GM18511 (cell line): ENCODE data around the gene C6orf120.

Source experiments
- ATAC-seq: cut with Tn5 transposase; IDR thresholded peaks from one replicate; pipeline ENCODE4 v1.9.1; 2021; ENCODE audit warnings: mild to moderate bottlenecking, moderate library complexity; ENCODE audit not compliant: unreplicated experiment

The C6orf120 gene

GRCh38 chr6:169724494-169725124, 22.7 kb downstream of the C6orf120 start, which contains the start of gene PHF10:
TSS of gene PHF10 (minus strand) at chr6:169724500. CDS start at chr6:169723931, 569 bp downstream.
- peak; percentile 54 for ATAC-seq

DNA sequence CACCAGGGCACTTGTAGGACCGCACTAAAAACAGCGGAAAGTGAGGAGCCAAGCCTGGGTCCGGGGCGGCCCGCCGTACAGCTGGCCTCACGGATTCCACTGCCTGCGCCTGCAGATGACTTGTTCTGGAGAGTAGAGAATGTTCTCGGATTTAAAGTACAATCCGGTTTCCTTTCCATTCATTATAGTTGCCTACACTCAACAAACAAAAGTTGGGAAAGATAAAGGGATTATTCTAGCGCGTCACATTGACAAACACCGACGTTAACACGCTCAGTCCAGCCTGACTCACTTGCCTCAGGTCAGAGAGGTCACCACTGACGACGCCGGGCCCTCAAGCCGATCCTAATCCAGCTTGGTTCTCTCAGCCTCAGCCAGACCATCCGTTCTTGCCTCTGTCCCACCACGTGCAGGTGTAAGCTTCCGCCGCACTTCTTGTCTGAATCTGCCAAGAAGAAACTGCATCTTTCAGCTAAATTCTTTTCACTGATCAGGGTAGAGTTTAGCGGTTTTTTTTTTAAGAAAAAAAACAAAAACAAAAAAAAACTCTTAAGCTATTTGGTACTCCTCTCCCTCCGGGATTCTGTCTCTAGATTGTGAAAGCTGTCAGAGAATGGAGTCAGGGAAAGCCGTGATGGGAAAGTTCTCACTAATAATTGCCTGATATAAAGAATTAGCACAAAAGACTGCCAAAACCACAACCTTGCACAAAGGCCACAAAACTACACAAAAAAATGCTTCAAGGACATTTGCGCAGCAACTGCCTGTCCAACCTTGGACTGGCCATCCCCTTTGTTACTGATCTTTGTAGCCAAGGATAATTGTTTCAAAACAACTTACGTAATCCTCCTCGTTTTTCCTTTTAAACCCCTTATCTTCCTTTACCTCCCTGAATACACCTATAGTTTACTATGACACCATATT, 23.5 kb downstream of the C6orf120 start:
- peak; percentile 17 for ATAC-seq

- no peak for ATAC-seq
Observed at GRCh38 chr6:169726049-169726400, 24.1 kb downstream of the C6orf120 start.

GRCh38 chr6:169726963-169727362, 25.0 kb downstream of the C6orf120 start:
- no peak for ATAC-seq

DNA sequence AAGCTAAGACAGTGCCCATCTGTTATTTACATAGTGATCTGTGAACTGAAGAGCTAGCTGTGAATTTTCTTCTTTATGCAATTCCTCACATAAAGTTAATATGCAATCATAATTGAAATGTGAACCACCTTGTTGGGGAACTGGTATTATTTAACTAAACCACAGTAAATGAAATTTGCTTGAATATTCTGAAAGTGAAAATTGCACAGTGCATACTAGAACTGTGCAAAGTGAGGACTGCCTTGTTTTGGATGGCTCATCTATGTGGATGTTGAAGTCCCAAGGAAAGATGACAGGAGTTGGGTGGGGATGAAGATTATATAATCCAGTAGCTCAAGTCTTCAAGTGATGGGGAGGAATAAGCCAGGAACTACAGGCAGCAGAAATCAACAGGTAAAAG, 28.0 kb downstream of the C6orf120 start:
- ATAC-seq = no peak

- no peak for ATAC-seq
Observed at GRCh38 chr6:169738204-169738975, 36.5 kb downstream of the C6orf120 start.

- ATAC-seq = no peak
Observed at GRCh38 chr6:169738976-169739529, 37.1 kb downstream of the C6orf120 start.

DNA sequence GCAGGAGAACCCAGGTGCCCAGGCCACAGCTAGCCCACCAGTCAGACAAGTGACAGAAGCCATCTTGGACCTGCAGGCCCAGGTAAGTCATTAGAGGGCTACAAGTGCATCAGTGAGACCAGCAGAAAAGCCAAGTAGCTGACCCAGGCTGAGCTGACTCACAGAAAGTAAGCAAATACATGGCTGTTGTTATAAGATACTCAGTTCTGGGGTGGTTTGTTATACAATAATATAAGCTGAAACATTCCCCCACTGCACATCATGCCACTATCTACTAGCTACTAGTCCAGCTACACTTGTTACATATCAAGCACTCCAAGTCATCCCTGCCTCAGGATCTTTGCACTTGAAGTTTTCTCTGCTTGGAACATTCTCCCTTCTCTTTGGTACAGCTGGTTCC, 39.4 kb downstream of the C6orf120 start:
- ATAC-seq = no peak

- ATAC-seq = no peak
Observed at GRCh38 chr6:169745405-169745804, 43.5 kb downstream of the C6orf120 start.

GRCh38 chr6:169746556-169746955, 44.6 kb downstream of the C6orf120 start:
- ATAC-seq = no peak

DNA sequence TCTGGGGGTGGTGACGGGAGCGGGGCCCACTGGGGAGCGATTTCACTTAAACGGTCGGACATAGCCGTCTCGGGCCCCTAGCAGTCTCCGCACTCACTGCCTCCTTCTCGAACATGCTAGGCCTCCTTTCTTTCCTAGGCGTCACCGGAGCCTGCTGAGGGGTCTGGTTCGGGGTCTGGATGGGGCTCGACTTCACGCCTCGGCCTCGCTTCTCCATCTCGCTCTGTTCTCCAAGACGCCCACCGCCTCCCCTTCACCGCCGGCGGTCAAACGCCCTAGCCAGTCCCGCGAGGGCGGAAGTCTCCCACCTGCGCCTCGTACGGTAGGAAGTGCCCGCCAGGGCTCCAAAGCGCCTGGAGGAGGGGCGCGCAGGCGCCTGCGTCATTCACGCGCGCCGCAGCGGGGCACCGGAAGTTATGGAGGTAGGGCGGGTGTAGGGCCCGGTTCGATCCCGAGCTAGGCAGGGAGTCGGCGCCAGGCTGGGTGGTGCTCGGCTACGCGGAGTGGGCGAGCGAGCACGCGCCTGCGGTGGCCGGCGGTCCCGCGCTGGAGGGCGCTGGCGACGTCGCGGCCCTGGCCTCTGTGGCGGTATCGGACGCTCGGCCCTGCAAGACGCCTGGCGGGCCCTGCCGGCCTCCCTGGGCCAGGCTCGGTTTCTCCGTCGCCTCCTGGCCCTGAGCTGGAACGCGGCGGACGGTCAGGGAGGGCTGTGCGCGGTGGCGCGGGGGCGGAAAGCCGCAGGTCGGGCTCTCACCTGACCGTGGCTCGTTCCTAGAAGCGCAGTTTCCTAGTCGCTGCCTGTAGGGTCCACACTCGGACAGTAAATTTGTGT, 49.5 kb downstream of the C6orf120 start, which contains the start of the genes DYNLT2 and ERMARD:
DYNLT2 (minus strand) TSS at position 331 of the 832 bp plus-strand sequence; CDS start at position 217, 114 bp downstream.
ERMARD (plus strand) TSS at position 381 of the 832 bp plus-strand sequence; CDS start at position 417, 36 bp downstream.
- ATAC-seq = peak; percentile 95

- ATAC-seq = no peak
Observed at GRCh38 chr6:169752074-169752623, 50.2 kb downstream of the C6orf120 start.
